Glutamatergic neuron (in vitro differentiated cells): ENCODE measurements around the gene OOEP. TPM values are rescaled to one million over a fixed set of nuclear protein-coding genes. Genes with fewer than 3 reads are reported as not detected.

Experiments used
- DNase-seq: peaks from one replicate; pipeline ENCODE4 v3.0.0; 2022
- H3K27ac Mint-ChIP-seq: one replicate; pipeline ENCODE4 v1.8.0; 2020; ENCODE audit warnings: mild to moderate bottlenecking, mixed read lengths, inconsistent platforms; ENCODE audit not compliant: unreplicated experiment
- H3K27me3 Mint-ChIP-seq: one replicate; pipeline ENCODE4 v1.8.0; 2020; ENCODE audit warnings: mild to moderate bottlenecking, moderate library complexity, mixed read lengths, inconsistent platforms; ENCODE audit not compliant: unreplicated experiment
- H3K36me3 Mint-ChIP-seq: one replicate; pipeline ENCODE4 v1.8.0; 2020; ENCODE audit warnings: mild to moderate bottlenecking, mixed read lengths, inconsistent platforms; ENCODE audit not compliant: unreplicated experiment
- H3K4me1 Mint-ChIP-seq: one replicate; pipeline ENCODE4 v1.8.0; 2020; ENCODE audit warnings: mild to moderate bottlenecking, low read depth, mixed read lengths, inconsistent platforms; ENCODE audit not compliant: unreplicated experiment
- H3K4me3 Mint-ChIP-seq: one replicate; pipeline ENCODE4 v1.8.0; 2020; ENCODE audit warnings: mild to moderate bottlenecking, mixed read lengths, inconsistent platforms; ENCODE audit not compliant: unreplicated experiment
- H3K9me3 Mint-ChIP-seq: one replicate; pipeline ENCODE4 v1.8.0; 2020; ENCODE audit warnings: mild to moderate bottlenecking, moderate library complexity, mixed read lengths, inconsistent platforms; ENCODE audit not compliant: unreplicated experiment
- total RNA-seq: library from RNA; stranded (reverse); fragmentation: NEBNext Ultra II Directional; extraction: Animal tissue kit (Norgen Biotek cat#: 25700); gene quantifications from one replicate; pipeline ENCODE4 v1.2.1, GENCODE V29; 2021; ENCODE audit not compliant: unreplicated experiment
- TF ChIP-seq, protein P1 (sequence below): fragments of 200-600 bp; sonication (generic); IDR thresholded peaks from one replicate; pipeline ENCODE4 v1.5.0; 2021; ENCODE audit not compliant: partially characterized antibody, unreplicated experiment

OOEP gene
- total RNA-seq, 1 donor from 2014 or later = not detected

GRCh38 chr6:73368675-73369074, 1.0 kb downstream of the OOEP start:
- TF ChIP-seq, protein P1, sequence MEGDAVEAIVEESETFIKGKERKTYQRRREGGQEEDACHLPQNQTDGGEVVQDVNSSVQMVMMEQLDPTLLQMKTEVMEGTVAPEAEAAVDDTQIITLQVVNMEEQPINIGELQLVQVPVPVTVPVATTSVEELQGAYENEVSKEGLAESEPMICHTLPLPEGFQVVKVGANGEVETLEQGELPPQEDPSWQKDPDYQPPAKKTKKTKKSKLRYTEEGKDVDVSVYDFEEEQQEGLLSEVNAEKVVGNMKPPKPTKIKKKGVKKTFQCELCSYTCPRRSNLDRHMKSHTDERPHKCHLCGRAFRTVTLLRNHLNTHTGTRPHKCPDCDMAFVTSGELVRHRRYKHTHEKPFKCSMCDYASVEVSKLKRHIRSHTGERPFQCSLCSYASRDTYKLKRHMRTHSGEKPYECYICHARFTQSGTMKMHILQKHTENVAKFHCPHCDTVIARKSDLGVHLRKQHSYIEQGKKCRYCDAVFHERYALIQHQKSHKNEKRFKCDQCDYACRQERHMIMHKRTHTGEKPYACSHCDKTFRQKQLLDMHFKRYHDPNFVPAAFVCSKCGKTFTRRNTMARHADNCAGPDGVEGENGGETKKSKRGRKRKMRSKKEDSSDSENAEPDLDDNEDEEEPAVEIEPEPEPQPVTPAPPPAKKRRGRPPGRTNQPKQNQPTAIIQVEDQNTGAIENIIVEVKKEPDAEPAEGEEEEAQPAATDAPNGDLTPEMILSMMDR = no peak
- no peak for DNase-seq
- Mint-ChIP-seq H3K27me3 (peaks cover 2% of the 10 kb centered on the region), H3K27ac (no peak overlapping the region), H3K4me1 (no peaks in the 10 kb centered on the region), H3K9me3 (no peaks in the 10 kb centered on the region), H3K36me3 (no peaks in the 10 kb centered on the region), H3K4me3 (no peak overlapping the region)

GRCh38 chr6:73367761-73368355, 1.8 kb downstream of the OOEP start:
- H3K36me3 Mint-ChIP-seq = no peaks in the 10 kb centered on the region
- DNase-seq = no peak
- H3K9me3 Mint-ChIP-seq = no peaks in the 10 kb centered on the region
- no peak overlapping the region for H3K27ac Mint-ChIP-seq
- TF ChIP-seq, protein P1 = no peak
- H3K4me1 Mint-ChIP-seq = no peaks in the 10 kb centered on the region
- H3K4me3 Mint-ChIP-seq = no peak overlapping the region
- peaks cover 2% of the 10 kb centered on the region for H3K27me3 Mint-ChIP-seq

GRCh38 chr6:73364549-73364948, 5.1 kb downstream of the OOEP start:
- no peak overlapping the region for H3K27ac Mint-ChIP-seq
- H3K4me3 Mint-ChIP-seq = no peak overlapping the region
- H3K9me3 Mint-ChIP-seq = peaks cover 3% of the 10 kb centered on the region
- TF ChIP-seq, protein P1 = no peak
- no peaks in the 10 kb centered on the region for H3K36me3 Mint-ChIP-seq
- peaks cover 2% of the 10 kb centered on the region for H3K27me3 Mint-ChIP-seq
- no peak for DNase-seq
- H3K4me1 Mint-ChIP-seq = no peaks in the 10 kb centered on the region

DNA sequence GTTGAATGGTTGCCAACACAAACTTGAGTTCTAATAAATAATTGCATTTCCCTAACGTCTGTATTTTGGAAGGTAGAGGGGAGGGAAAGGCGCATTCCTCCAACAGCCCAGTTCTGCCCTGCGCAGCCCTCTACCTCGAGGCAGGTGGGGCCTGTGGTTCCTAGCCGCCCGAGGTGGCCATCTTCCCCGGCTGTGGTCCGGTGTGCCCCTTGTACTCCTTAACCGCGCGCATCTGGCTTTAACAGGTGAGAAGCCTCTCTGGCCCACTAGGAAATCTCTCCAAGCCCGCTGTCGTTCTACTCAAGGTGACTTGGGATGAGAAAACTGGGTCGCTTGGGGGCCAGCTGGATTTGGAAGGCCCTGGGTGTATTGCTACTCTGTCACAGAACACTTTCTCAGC, 5.6 kb downstream of the OOEP start:
- H3K36me3 Mint-ChIP-seq = no peaks in the 10 kb centered on the region
- H3K4me1 Mint-ChIP-seq = no peaks in the 10 kb centered on the region
- H3K4me3 Mint-ChIP-seq = no peak overlapping the region
- H3K9me3 Mint-ChIP-seq = peaks cover 3% of the 10 kb centered on the region
- peaks cover 2% of the 10 kb centered on the region for H3K27me3 Mint-ChIP-seq
- no peak overlapping the region for H3K27ac Mint-ChIP-seq
- TF ChIP-seq, protein P1 = no peak
- DNase-seq = no peak

DNA sequence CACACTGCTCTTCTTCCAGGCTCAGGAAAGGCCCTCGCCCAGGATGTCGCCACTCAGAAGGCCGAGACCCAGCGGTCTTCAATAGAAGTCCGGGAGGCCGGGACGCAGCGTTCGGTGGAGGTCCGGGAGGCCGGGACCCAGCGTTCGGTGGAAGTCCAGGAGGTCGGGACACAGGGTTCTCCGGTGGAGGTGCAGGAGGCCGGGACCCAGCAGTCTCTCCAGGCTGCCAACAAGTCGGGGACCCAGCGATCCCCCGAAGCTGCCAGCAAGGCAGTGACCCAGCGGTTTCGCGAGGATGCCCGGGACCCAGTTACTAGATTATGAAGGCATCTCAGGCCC, 6.2 kb downstream of the OOEP start:
- TF ChIP-seq, protein P1 = no peak

More for the DNA sequence above, 6.2 kb downstream of the OOEP start:
- Mint-ChIP-seq H3K27me3 (peaks cover 2% of the 10 kb centered on the region), H3K27ac (no peak overlapping the region), H3K36me3 (no peaks in the 10 kb centered on the region), H3K4me3 (no peak overlapping the region), H3K9me3 (peaks cover 3% of the 10 kb centered on the region), H3K4me1 (no peaks in the 10 kb centered on the region)
- DNase-seq = no peak
